ENCODE results near the gene KDM1A.

The KDM1A gene

GRCh38 chr1:23110391-23110790 lies 91.1 kb downstream of the KDM1A start:
- no peak for DNase-seq (ENCODE audit: low read depth in 2 of 2)

DNA sequence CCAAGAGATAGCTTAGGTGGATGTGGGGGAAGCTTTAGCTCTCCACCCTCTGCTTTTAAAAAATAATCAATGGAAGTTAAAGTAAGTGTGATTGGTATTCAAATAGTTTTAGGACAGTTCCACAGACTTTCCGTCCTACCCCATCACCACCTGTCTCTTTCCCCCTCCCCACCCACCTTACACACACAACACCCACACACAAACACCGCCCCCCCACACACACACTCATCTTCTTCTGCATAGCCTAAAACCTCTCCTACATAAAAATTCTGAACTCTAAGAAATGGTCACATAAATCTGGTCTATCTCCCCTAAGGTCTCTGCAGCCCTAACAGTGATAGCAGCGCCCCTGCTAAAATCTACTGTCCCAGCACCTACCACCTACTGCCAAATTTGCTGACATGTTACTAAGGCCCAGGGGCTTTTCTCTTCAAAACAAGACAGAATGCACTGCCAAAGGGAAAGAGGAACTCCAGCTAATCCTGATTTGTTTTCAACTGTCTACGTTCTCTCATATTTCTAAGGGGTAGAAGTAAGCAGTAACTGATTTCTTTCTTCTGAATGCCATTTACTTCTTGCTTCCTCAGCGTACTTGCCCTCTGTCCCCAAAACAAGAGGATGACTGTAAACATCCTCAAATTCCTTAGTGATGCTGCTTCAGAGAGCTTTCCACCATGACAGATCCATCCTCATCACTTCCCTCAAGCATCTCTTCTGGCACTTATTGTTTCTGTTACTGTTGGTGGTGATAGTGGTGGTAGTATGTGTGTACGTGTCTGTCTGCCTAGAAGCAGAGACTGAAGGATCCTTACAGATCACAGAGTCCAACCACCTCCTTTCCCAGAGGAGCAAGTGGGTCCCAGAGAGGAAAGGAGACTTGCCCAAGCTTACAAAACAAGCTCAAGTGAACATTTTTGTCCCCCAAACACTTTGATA lies 92.6 kb downstream of the KDM1A start:
- DNase-seq (ENCODE audit: low read depth in 2 of 2), result no peak

DNA sequence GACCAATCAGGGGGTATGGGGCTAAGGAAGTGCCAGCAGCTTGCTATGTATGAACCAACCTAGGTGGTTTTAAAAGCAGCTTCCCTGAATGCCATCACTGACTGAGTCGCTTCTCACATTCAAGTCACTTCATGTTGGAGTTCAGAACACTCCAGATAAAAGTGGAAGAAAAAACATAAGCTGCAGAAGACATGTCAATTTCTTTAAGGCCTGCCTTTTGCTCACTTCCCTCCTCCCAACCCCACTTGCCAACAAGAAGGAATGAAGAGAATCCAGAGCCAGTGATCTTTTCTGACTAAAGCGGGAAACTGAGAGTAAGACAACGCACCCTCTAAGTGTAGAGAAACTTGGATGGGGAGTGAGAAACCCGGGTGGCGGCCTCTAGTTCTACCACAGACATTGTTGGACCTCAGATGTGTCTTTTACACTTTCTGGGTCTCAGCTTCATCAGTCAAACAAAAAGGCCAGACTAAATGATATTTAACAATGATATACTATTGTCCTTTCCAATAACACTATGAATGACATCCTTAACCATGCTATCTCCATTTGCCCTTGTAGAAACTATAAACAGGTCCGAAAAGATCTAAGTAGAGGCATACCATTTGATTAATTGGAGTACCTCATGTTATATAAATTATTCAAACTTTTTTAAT lies 95.3 kb downstream of the KDM1A start:
- DNase-seq (ENCODE audit: low read depth in 2 of 2), result no peak

DNA sequence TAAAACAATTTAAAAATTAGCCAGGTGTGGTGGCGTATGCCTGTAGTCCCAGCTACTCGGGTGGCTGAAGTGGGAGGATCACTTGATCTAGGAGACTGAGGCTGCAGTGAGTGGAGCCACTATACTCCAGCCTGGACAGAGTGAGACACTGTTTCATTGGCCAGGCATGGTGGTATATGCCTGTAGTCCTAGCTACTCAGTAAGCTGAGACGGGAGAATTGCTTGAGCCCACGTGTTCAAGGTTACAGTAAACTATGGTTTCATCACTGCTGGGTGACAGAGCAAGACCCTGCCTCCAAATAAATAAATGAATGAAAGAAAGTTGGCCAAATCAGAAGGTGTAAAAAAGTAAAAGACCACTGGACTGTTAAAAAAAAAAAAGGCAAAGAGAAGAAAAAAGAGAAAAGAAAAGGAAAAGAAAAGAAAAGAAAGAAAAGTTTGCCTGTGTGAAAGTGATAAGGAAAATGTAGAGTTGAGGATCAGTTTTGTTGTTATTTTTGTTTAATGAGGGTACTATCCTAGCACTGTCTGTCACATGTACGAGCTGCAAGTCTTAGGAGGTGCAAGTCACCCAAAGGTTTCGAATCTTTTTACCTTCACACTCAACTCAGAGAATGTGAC lies 97.1 kb downstream of the KDM1A start:
- DNase-seq (ENCODE audit: low read depth in 2 of 2), result no peak

DNA sequence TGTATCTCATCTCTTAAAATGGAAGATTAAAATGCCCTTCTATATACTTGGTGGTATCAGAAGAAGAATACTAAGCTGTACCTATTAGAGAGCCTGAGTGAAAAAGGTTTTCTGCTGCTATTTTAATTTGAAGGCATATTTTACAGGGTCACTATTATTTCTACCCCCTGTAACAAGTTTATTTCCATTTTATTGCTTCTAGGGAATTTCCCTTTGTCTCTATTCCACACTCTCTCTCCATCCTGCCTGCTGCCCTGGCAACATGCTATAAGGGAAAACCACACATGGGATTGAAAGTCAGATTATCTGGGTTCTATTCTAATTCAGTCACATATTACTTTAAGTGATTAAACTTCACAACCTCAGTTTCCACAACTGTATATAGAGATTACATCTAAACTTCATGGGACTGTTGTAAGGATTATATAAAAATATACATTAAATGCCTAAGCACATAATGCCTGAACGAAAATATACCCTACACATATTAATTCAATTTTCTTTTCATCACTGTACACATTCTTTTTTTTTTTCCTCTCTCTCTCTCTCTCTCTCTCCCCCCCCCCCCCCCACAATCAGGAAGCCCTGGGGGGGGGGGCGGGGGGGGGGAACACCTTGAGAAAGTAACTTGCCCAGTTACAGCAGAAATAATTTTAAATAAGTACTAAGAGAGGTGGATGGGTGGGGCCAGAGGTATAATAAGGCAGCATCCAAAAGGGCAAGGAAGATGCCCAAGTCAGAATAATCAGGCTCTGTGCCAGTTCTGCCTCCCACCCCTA lies 97.8 kb downstream of the KDM1A start:
- no peak for DNase-seq (ENCODE audit: low read depth in 2 of 2)

GRCh38 chr1:23118407-23118806 lies 99.1 kb downstream of the KDM1A start:
- DNase-seq (ENCODE audit: low read depth in 2 of 2), result no peak

- DNase-seq (ENCODE audit: low read depth in 2 of 2), result no peak
These were observed 99.9 kb downstream of the KDM1A start for GRCh38 chr1:23118957-23119792.

DNA sequence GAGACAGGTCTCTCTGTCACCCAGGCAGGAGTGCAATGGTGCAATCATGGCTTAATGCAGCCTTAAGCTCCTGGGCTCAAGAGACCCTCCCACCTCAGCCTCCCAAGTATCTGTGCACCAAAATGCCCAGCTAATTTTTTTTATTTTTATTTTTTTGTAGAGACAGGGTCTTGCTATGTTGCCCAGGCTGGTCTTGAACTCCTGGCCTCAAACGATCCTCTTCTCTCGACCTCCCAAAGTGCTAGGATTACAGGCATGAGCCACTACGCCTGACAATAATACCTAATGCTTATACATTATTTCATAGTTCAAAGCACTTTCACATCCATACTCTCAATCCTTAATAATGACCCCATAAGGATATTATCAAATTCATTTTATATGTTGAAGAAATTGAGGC lies 101.1 kb downstream of the KDM1A start:
- DNase-seq (ENCODE audit: low read depth in 2 of 2), result no peak

DNA sequence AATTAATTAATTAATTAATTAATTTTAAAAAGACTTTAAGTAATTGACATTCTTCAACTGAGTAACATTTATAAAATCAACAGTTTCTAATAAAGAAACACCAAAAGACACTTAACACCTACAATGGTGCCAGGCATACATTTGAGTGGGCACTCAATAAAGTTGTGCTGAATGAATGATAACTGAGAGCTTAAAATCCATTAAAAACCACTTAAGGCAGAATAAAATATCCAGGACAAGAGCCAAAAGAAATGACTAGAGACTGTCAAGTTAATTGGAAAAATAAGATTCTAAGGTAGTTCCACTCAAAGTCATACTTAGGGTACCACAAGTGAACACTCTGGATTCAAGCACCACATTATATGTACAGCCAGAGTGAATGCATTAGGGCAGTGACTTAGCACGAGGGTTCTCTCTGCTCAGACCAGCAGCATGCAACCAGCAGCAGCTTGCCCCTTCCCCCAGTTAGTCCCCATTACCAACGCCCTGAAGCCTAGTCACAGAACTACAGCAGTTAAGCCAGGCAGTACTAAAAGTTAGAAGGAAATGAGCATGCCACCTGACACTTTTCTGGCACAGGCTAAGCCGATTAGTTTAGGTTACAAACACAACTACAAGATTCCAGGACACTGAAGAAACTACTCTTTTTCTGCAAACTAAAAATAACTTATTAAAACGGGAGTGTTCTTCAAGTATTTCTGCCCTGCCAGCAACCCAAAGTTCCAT lies 102.9 kb downstream of the KDM1A start:
- no peak for DNase-seq (ENCODE audit: low read depth in 2 of 2)

GRCh38 chr1:23122796-23123195 lies 103.5 kb downstream of the KDM1A start:
- DNase-seq (ENCODE audit: low read depth in 2 of 2), result no peak

DNA sequence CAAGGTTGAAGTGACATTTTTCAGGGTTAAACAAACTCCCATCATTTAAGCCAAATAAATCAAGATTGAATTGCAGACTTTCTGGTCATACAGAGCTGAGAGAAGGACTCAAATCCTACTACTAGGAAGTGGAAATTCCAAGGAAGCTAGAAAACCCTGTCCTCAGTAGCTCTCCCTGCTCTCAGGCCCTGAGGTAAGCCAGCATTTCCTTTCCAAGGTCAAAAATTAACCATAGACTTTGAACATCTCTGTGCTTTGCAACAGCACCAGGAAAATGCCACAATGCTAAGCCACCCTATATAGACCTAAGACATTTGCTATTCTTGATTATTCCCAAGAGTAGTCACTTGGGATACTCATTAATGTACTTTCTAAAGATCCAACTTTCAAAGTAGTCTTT lies 104.3 kb downstream of the KDM1A start:
- no peak for DNase-seq (ENCODE audit: low read depth in 2 of 2)

GRCh38 chr1:23124259-23125026 lies 105.2 kb downstream of the KDM1A start:
- no peak for DNase-seq (ENCODE audit: low read depth in 2 of 2)

GRCh38 chr1:23125489-23125888 lies 106.2 kb downstream of the KDM1A start:
- DNase-seq (ENCODE audit: low read depth in 2 of 2), result no peak

GRCh38 chr1:23126200-23126599 lies 106.9 kb downstream of the KDM1A start:
- DNase-seq (ENCODE audit: low read depth in 2 of 2), result no peak

DNA sequence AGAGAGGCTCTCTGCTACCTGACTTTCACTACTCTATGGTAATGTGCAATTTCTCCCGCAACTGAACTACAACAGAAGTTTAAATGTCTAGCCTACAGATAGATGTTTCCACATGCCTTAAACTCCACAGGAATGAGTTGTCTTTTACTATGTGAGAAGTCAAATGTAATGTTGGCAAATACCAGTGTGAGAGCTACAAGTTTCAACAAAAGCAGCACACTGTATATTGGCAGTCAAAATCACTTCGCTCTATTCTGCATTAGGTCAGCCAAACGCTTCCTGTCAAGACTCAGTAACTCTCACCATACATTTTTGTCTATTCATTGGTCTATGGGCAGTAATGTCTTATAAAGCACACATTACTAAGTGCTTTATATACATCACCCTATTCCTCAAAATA lies 107.5 kb downstream of the KDM1A start:
- DNase-seq (ENCODE audit: low read depth in 2 of 2), result no peak

- DNase-seq (ENCODE audit: low read depth in 2 of 2), result no peak
These were observed 110.6 kb downstream of the KDM1A start for GRCh38 chr1:23129846-23130245.

GRCh38 chr1:23132033-23132432 lies 112.8 kb downstream of the KDM1A start:
- no peak for DNase-seq (ENCODE audit: low read depth in 2 of 2)
